Keratinocyte (primary cell): Measurements from ENCODE around the gene GAL3ST2. TPM values are rescaled to one million over a fixed set of nuclear protein-coding genes. Genes with fewer than 3 reads are reported as not detected.

Experiments used
- DNase-seq: peaks from one replicate; pipeline ENCODE4 v3.0.0-alpha.2; 2011; ENCODE audit warnings: low read depth, missing footprints, low spot score
- FAIRE-seq: peaks from 2 replicates; lab custom pipeline; 2011; peaks lifted over from hg19 to GRCh38; lab: Jason Lieb, UNC
- H2AFZ ChIP-seq: 2 replicates; pipeline ENCODE4 v1.6.0; 2012; ENCODE audit warnings: low read length, control low read depth, inconsistent platforms; ENCODE audit not compliant: control insufficient read depth
- H3K27ac ChIP-seq: 2 replicates; pipeline ENCODE4 v1.5.1; 2011; ENCODE audit warnings: low read length; ENCODE audit not compliant: control insufficient read depth, insufficient read depth
- H3K27me3 ChIP-seq: 3 replicates; pipeline ENCODE4 v1.6.0; 2011; ENCODE audit warnings: low read length; ENCODE audit not compliant: control insufficient read depth, insufficient read depth; ENCODE audit errors: extremely low read depth
- H3K36me3 ChIP-seq, 2 experiments: 2 replicates in 1 of 2; 3 replicates in 1 of 2; pipeline ENCODE4 v1.5.1; 2011; ENCODE audit warnings: low read length in 2 of 2, mild to moderate bottlenecking in 1 of 2; ENCODE audit not compliant: control insufficient read depth in 2 of 2, insufficient read depth in 2 of 2; ENCODE audit errors: extremely low read depth in 1 of 2
- H3K4me1 ChIP-seq: 3 replicates; pipeline ENCODE4 v1.5.1; 2011; ENCODE audit warnings: low read length; ENCODE audit not compliant: control insufficient read depth, insufficient read depth; ENCODE audit errors: extremely low read depth
- H3K4me2 ChIP-seq: 3 replicates; pipeline ENCODE4 v1.6.0; 2011; ENCODE audit warnings: low read depth, low read length; ENCODE audit not compliant: control insufficient read depth, insufficient read depth; ENCODE audit errors: extremely low read depth
- H3K4me3 ChIP-seq, 3 experiments: fragments of 200-600 bp in 1 of 3; sonication (generic) in 1 of 3; 2 replicates in 2 of 3; 3 replicates in 1 of 3; pipeline ENCODE4 v1.5.1; 2011 to 2016; ENCODE audit warnings: low read length in 3 of 3, mild to moderate bottlenecking in 3 of 3, control low read depth in 2 of 3, inconsistent platforms in 1 of 3, low read depth in 1 of 3, mixed read lengths in 1 of 3, mixed run types in 1 of 3, moderate library complexity in 1 of 3; ENCODE audit not compliant: control insufficient read depth in 2 of 3, insufficient read depth in 2 of 3; ENCODE audit errors: extremely low read depth in 1 of 3
- H3K79me2 ChIP-seq: 2 replicates; pipeline ENCODE4 v1.6.0; 2012; ENCODE audit warnings: low read length; ENCODE audit not compliant: control insufficient read depth, insufficient read depth
- H3K9ac ChIP-seq: 3 replicates; pipeline ENCODE4 v1.6.0; 2011; ENCODE audit warnings: low read length; ENCODE audit not compliant: control insufficient read depth, insufficient read depth; ENCODE audit errors: extremely low read depth
- H3K9me1 ChIP-seq: 3 replicates; pipeline ENCODE4 v1.6.0; 2011; ENCODE audit warnings: low read length; ENCODE audit not compliant: control insufficient read depth, insufficient read depth; ENCODE audit errors: extremely low read depth
- H3K9me3 ChIP-seq: 2 replicates; pipeline ENCODE4 v1.5.1; 2012; ENCODE audit warnings: low read depth, low read length; ENCODE audit not compliant: control insufficient read depth
- H4K20me1 ChIP-seq: 3 replicates; pipeline ENCODE4 v1.6.0; 2011; ENCODE audit warnings: low read length; ENCODE audit not compliant: control insufficient read depth, insufficient read depth; ENCODE audit errors: extremely low read depth
- EZH2 ChIP-seq: IDR thresholded peaks from one replicate; pipeline ENCODE4 v1.6.1; 2012; ENCODE audit warnings: inconsistent platforms, mild to moderate bottlenecking, low read length, moderate library complexity
- dilution Hi-C: fragments of 300-500 bp; cut with MboI; formaldehyde crosslinking; loops from one replicate; pipeline ENCODE4 v1.7.0; 2020; ENCODE audit warnings: low sequenced_read_pairs; ENCODE audit not compliant: extremely low pct_ligation_motif_present
- polyA plus RNA-seq, 5 experiments: library from polyadenylated mRNA; depleted of rRNA in 3 of 5; stranded (reverse) in 3 of 5; stranded (forward) in 1 of 5; unstranded in 1 of 5; fragments of >200 nt; gene quantifications; 1 replicate in 1 of 5; 2 replicates in 3 of 5; 3 replicates in 1 of 5; pipeline versions ENCODE4 v1.2.1 to v1.2.3, GENCODE V29; 2011 to 2012; ENCODE audit warnings: missing spikeins in 2 of 5, low read depth in 1 of 5, low replicate concordance in 1 of 5
- TF ChIP-seq, protein P1 (sequence below), 3 experiments: IDR thresholded peaks in 1 of 3; conservative IDR thresholded peaks in 1 of 3; optimal IDR thresholded peaks in 1 of 3; 2 replicates in 2 of 3; 3 replicates in 1 of 3; pipeline versions ENCODE3 to v1.5.1; 2011; ENCODE audit warnings: low read length in 3 of 3, mild to moderate bottlenecking in 3 of 3, moderate library complexity in 2 of 3, control low read depth in 1 of 3, inconsistent platforms in 1 of 3; ENCODE audit not compliant: insufficient read depth in 2 of 3; ENCODE audit errors: extremely low read depth in 1 of 3

Gene GAL3ST2
- polyA plus RNA-seq, 1 donor (not counting 4 experiments of a cell fraction or from before 2014, with no cell fraction given): not detected

DNA sequence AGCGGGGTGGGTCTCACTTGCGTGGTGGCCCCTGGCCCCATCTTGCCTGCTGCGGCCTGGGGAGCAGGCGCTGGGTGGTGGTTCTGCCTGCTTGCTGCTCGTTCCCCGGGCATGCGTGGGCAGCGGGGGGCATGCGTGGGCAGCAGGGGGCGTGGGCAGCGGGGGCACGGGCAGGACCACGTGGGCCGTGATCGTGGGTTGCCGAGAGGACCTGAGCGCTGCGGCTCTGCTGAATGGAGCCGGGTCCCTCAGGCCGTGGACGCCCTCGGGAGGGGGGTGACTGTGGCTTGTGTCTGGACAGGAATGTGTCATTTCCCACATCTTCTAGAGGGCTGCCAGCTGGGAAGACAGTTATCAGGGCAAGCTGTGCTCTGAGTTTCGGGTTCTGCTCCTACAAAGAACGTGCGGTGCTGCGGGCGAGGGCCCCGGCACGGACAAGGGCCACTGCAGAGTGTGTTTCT, 8.3 kb upstream of the GAL3ST2 start:
- Histone ChIP-seq H3K27me3 (peaks cover 12% of the 10 kb centered on the region), H3K4me1 (no peaks in the 10 kb centered on the region), H3K27ac (no peak overlapping the region), H3K79me2 (no peaks in the 10 kb centered on the region), H3K9me3 (no peaks in the 10 kb centered on the region), H3K9me1 (no peaks in the 10 kb centered on the region), H3K4me3 (no peak overlapping the region), H3K9ac (no peak overlapping the region), H2AFZ (no peak overlapping the region), H3K4me2 (no peak overlapping the region), H3K36me3 (no peaks in the 10 kb centered on the region), H4K20me1 (peaks cover 2% of the 10 kb centered on the region)
- TF ChIP-seq, protein P1, sequence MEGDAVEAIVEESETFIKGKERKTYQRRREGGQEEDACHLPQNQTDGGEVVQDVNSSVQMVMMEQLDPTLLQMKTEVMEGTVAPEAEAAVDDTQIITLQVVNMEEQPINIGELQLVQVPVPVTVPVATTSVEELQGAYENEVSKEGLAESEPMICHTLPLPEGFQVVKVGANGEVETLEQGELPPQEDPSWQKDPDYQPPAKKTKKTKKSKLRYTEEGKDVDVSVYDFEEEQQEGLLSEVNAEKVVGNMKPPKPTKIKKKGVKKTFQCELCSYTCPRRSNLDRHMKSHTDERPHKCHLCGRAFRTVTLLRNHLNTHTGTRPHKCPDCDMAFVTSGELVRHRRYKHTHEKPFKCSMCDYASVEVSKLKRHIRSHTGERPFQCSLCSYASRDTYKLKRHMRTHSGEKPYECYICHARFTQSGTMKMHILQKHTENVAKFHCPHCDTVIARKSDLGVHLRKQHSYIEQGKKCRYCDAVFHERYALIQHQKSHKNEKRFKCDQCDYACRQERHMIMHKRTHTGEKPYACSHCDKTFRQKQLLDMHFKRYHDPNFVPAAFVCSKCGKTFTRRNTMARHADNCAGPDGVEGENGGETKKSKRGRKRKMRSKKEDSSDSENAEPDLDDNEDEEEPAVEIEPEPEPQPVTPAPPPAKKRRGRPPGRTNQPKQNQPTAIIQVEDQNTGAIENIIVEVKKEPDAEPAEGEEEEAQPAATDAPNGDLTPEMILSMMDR (optimal IDR thresholded peaks at IDR 0.05 in 1 of 3, IDR thresholded peaks at IDR 0.05 in 1 of 3, conservative IDR thresholded peaks at IDR 0.05 in 1 of 3; ENCODE audit: extremely low read depth in 1 of 3, insufficient read depth in 2 of 3, low read length in 3 of 3): no peak
- TF ChIP-seq EZH2: no peak
- dilution Hi-C loops: no loop called here
- no peak for FAIRE-seq
- DNase-seq: no peak

- DNase-seq: no peak
- dilution Hi-C loops: no loop called here
- Histone ChIP-seq H3K4me1 (no peaks in the 10 kb centered on the region), H3K36me3 (no peaks in the 10 kb centered on the region), H3K27ac (no peak overlapping the region), H3K27me3 (peaks cover 18% of the 10 kb centered on the region), H3K9me1 (no peaks in the 10 kb centered on the region), H3K9me3 (no peaks in the 10 kb centered on the region), H3K79me2 (no peaks in the 10 kb centered on the region), H2AFZ (no peak overlapping the region), H3K4me2 (no peak overlapping the region), H3K4me3 (no peak overlapping the region), H4K20me1 (peaks cover 2% of the 10 kb centered on the region), H3K9ac (no peak overlapping the region)
- TF ChIP-seq, protein P1 (optimal IDR thresholded peaks at IDR 0.05 in 1 of 3, IDR thresholded peaks at IDR 0.05 in 1 of 3, conservative IDR thresholded peaks at IDR 0.05 in 1 of 3; ENCODE audit: extremely low read depth in 1 of 3, insufficient read depth in 2 of 3, low read length in 3 of 3): no peak
- no peak for TF ChIP-seq EZH2
- FAIRE-seq: no peak
Observed at GRCh38 chr2:241768850-241769249, 7.8 kb upstream of the GAL3ST2 start.
